ENCODE measurements around the gene SYT1.

- TF ChIP-seq POLR2A (IDR thresholded peaks at IDR 0.05) = no peak
- no peak for TF ChIP-seq CTCF (IDR thresholded peaks at IDR 0.05)
These were observed 382.9 kb downstream of the SYT1 start for GRCh38 chr12:79247494-79247893.
